HepG2 (cell line): Measurements from ENCODE around the gene TNFAIP1.

Source experiments
- CREM ChIP-seq, 2 experiments: sonication (generic) in 1 of 2; formaldehyde crosslinking in 1 of 2; IDR thresholded peaks; 2 replicates each; pipeline versions ENCODE4 v1.4.0 to v1.6.1; 2016 to 2020; ENCODE audit warnings: antibody characterized with exemption in 1 of 2, mild to moderate bottlenecking in 1 of 2, missing genetic modification reagents in 1 of 2
- FOSL1 ChIP-seq: sonication (generic); formaldehyde crosslinking; IDR thresholded peaks from 2 replicates; pipeline ENCODE4 v1.9.0; 2021; ENCODE audit warnings: missing genetic modification reagents, borderline replicate concordance
- PAF1 ChIP-seq: IDR thresholded peaks from 2 replicates; pipeline ENCODE4 v1.6.1; 2016; ENCODE audit warnings: missing genetic modification reagents, missing compliant biosample characterization
- POLR2A ChIP-seq, 2 experiments: IDR thresholded peaks; 2 replicates each; pipeline ENCODE4 v1.6.1; 2011; ENCODE audit warnings: low read depth in 2 of 2, low read length in 2 of 2, mild to moderate bottlenecking in 1 of 2, moderate library complexity in 1 of 2; ENCODE audit not compliant: insufficient read depth in 1 of 2
- ZFAT ChIP-seq: sonication (generic); formaldehyde crosslinking; conservative IDR thresholded peaks from 2 replicates; pipeline ENCODE4 v1.8.1; 2023; ENCODE audit warnings: missing genetic modification reagents, inconsistent platforms
- ZNF263 ChIP-seq: sonication (generic); formaldehyde crosslinking; IDR thresholded peaks from 2 replicates; pipeline ENCODE4 v1.4.0; 2020; ENCODE audit warnings: missing genetic modification reagents
- ZNF737 ChIP-seq: sonication (generic); formaldehyde crosslinking; IDR thresholded peaks from 2 replicates; pipeline ENCODE4 v1.5.0; 2020; ENCODE audit warnings: missing genetic modification reagents, mild to moderate bottlenecking, borderline replicate concordance
- TF ChIP-seq, protein P1 (sequence below): sonication (generic); formaldehyde crosslinking; IDR thresholded peaks from 2 replicates; pipeline ENCODE4 v1.5.0; 2020; ENCODE audit warnings: mild to moderate bottlenecking, missing genetic modification reagents, moderate library complexity
- TF ChIP-seq, protein P2 (sequence below): IDR thresholded peaks from 2 replicates; pipeline ENCODE4 v1.6.1; 2012; ENCODE audit warnings: inconsistent platforms
- TF ChIP-seq, protein P3 (sequence below): IDR thresholded peaks from 2 replicates; pipeline ENCODE4 v1.6.1; 2016
- TF ChIP-seq, protein P4 (sequence below): sonication (generic); formaldehyde crosslinking; IDR thresholded peaks from 2 replicates; pipeline ENCODE4 v1.5.0; 2020; ENCODE audit warnings: missing genetic modification reagents

DNA sequence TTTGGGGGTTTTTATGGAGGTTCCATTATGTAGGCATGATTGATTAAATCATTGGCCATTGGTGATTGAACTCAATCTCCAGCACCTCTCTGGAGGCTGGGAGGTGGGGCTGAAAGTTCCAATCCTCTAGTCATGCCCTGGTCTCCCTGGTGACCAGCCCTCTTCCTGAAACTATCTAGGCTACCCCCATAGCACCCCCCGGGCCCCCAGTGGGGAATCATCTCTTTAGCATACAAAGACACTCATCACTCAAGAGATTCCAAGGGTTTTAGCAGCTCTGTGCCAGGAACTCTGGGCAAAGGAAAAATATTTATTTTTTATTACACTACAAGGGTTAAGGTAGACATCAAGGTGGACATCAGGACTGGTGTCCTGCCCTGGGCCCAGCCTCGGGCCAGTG, 59.9 kb downstream of the TNFAIP1 start:
- TF ChIP-seq ZNF737 (CRISPR knock-in tag) (no peak), FOSL1 (no peak), CREM (IDR thresholded peaks at IDR 0.05) (no peak), CREM (CRISPR knock-in tag; IDR thresholded peaks at IDR 0.05) (no peak), ZFAT (CRISPR knock-in tag) (no peak), ZNF263 (CRISPR knock-in tag) (no peak), PAF1 (CRISPR knock-in tag) (no peak), POLR2A (IDR thresholded peaks at IDR 0.05; ENCODE audit: insufficient read depth in 1 of 2, low read depth in 2 of 2, low read length in 2 of 2) (no peak)
- TF ChIP-seq, protein P1, sequence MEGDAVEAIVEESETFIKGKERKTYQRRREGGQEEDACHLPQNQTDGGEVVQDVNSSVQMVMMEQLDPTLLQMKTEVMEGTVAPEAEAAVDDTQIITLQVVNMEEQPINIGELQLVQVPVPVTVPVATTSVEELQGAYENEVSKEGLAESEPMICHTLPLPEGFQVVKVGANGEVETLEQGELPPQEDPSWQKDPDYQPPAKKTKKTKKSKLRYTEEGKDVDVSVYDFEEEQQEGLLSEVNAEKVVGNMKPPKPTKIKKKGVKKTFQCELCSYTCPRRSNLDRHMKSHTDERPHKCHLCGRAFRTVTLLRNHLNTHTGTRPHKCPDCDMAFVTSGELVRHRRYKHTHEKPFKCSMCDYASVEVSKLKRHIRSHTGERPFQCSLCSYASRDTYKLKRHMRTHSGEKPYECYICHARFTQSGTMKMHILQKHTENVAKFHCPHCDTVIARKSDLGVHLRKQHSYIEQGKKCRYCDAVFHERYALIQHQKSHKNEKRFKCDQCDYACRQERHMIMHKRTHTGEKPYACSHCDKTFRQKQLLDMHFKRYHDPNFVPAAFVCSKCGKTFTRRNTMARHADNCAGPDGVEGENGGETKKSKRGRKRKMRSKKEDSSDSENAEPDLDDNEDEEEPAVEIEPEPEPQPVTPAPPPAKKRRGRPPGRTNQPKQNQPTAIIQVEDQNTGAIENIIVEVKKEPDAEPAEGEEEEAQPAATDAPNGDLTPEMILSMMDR (CRISPR knock-in tag) = no peak
- TF ChIP-seq, protein P2, sequence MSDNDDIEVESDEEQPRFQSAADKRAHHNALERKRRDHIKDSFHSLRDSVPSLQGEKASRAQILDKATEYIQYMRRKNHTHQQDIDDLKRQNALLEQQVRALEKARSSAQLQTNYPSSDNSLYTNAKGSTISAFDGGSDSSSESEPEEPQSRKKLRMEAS = no peak
- TF ChIP-seq, protein P3, sequence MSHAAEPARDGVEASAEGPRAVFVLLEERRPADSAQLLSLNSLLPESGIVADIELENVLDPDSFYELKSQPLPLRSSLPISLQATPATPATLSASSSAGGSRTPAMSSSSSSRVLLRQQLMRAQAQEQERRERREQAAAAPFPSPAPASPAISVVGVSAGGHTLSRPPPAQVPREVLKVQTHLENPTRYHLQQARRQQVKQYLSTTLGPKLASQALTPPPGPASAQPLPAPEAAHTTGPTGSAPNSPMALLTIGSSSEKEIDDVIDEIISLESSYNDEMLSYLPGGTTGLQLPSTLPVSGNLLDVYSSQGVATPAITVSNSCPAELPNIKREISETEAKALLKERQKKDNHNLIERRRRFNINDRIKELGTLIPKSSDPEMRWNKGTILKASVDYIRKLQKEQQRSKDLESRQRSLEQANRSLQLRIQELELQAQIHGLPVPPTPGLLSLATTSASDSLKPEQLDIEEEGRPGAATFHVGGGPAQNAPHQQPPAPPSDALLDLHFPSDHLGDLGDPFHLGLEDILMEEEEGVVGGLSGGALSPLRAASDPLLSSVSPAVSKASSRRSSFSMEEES = no peak
- TF ChIP-seq, protein P4, sequence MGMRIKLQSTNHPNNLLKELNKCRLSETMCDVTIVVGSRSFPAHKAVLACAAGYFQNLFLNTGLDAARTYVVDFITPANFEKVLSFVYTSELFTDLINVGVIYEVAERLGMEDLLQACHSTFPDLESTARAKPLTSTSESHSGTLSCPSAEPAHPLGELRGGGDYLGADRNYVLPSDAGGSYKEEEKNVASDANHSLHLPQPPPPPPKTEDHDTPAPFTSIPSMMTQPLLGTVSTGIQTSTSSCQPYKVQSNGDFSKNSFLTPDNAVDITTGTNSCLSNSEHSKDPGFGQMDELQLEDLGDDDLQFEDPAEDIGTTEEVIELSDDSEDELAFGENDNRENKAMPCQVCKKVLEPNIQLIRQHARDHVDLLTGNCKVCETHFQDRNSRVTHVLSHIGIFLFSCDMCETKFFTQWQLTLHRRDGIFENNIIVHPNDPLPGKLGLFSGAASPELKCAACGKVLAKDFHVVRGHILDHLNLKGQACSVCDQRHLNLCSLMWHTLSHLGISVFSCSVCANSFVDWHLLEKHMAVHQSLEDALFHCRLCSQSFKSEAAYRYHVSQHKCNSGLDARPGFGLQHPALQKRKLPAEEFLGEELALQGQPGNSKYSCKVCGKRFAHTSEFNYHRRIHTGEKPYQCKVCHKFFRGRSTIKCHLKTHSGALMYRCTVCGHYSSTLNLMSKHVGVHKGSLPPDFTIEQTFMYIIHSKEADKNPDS (CRISPR knock-in tag) = no peak
